Measurements from ENCODE around the gene MUCL1. TPM values are rescaled to one million over a fixed set of nuclear protein-coding genes. Genes with fewer than 3 reads are reported as not detected.

MUCL1 gene, protein sequence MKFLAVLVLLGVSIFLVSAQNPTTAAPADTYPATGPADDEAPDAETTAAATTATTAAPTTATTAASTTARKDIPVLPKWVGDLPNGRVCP
- total RNA-seq, result not detected
- long read RNA-seq, result 0 reads

DNA sequence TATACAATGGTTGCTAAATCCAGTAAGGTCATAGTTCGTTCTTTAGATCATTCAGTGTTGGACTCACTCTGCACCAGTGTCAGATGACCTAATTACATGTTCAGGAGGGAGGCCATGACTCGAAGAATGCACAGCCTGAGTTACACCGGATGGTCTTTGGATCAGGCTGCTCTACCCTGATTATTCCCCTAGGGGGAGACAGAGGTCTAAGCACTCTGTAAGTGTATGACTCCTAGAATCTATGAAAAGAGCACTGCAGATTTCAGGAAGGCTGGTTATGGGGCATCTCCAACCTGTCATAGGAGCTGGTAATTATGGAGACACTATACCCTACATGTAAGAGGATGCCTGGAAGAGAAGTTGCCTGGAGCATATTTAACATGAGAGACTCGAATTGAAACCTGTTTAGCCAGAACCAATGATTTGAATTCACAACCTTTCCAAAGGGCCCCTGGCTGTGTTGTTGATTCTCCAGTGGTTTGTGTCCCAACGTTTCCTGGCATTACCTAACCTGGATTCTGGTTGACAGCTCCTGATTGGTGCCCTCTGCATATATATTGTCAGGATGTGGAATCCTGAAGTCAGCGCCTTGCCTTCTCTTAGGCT, at the start of gene MUCL1:
Gene MUCL1 (plus strand): TSS at position 584 of the 606 bp plus-strand sequence. CDS start 67 bp downstream, outside the sequence.
- ATAC-seq (ENCODE audit: poor library complexity) (peak; percentile 69), DNase-seq (no peak)
- intact Hi-C loops (cut with DNase I), result loop anchor here (10.0 kb wide), 1 partner anchor 101 kb away; no protein-coding TSS in a partner anchor

GRCh38 chr12:54821676-54822075, 32.6 kb upstream of the MUCL1 start:
- DNase-seq (no peak), ATAC-seq (ENCODE audit: poor library complexity) (no peak)
- intact Hi-C loops (cut with DNase I), result no loop called here

GRCh38 chr12:54824402-54824801, 29.9 kb upstream of the MUCL1 start:
- ATAC-seq (ENCODE audit: poor library complexity), result no peak
- DNase-seq, result no peak
- intact Hi-C loops (cut with DNase I), result no loop called here

DNA sequence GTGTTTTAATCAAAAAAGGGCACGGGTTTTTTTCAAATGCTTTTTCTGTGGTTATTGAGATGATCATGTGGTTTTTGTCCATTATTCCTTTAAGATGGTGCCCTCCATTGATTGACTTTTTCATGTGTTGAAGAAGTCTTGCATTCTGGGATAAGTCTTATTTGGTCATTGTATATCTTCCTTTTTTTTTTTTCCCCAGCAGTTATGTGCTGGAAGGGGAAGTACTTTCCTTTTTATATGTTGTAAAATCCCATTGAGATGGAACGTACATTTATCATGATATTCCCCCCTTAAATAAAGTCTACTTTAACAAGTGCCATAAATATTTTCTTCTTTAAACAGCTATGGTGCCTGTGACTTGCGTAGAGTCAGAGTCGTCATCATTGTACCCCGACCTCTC, 24.8 kb upstream of the MUCL1 start:
- DNase-seq, result no peak
- ATAC-seq (ENCODE audit: poor library complexity), result no peak
- intact Hi-C loops (cut with DNase I), result no loop called here

DNA sequence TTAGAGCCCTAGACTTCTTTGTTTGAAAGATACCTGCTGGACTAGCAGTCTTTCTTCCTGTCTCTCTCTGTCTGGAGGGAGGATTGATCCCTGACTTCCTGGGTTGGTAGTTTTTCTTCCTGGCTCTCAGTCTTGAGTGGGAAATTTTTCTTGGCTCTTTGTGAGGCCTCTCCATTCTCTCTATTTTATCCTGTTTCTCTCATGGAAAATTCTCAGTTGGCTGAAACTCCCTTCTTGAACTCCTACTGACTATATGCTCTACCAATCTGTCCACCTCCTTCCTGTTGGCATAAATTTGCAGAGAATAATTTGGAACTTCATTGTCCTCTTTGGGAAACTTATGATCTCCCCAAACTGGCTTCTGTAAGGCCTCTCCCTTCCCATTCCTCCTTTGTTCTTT, 24.1 kb upstream of the MUCL1 start:
- ATAC-seq (ENCODE audit: poor library complexity) (no peak), DNase-seq (no peak)
- intact Hi-C loops (cut with DNase I), result no loop called here

- intact Hi-C loops (cut with DNase I), result no loop called here
- no peak for ATAC-seq (ENCODE audit: poor library complexity)
- DNase-seq, result no peak
Observed at GRCh38 chr12:54831631-54832030, 22.7 kb upstream of the MUCL1 start.

- ATAC-seq (ENCODE audit: poor library complexity), result no peak
- intact Hi-C loops (cut with DNase I), result no loop called here
Observed at GRCh38 chr12:54840244-54840865, 14.0 kb upstream of the MUCL1 start.

GRCh38 chr12:54857406-54857805, 3.1 kb downstream of the MUCL1 start:
- intact Hi-C loops (cut with DNase I), result loop anchor here (10.0 kb wide), 1 partner anchor 97 kb away; no protein-coding TSS in a partner anchor
- DNase-seq (no peak), ATAC-seq (ENCODE audit: poor library complexity) (no peak)

More at GRCh38 chr12:54840244-54840865, 14.0 kb upstream of the MUCL1 start:
- DNase-seq, result no peak

DNA sequence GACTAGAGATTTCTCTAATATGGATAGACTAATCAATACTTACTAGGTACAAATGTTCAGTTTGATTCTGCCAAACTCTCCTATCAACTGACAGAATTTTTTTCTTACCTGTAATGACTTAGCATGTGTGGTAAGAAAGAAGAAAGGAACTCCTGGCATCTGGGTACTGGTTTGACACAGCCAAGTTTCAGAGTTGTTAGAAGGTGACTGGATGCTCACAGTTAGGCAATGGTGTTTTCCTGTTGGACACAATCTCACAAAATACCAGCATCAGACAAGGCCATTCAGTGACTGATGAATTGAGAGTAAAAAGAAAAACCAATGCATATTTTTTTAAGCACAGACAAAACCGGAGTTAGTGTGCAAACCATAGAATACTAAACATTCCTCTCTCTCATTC, 4.2 kb downstream of the MUCL1 start:
- DNase-seq (no peak), ATAC-seq (ENCODE audit: poor library complexity) (no peak)

DNA sequence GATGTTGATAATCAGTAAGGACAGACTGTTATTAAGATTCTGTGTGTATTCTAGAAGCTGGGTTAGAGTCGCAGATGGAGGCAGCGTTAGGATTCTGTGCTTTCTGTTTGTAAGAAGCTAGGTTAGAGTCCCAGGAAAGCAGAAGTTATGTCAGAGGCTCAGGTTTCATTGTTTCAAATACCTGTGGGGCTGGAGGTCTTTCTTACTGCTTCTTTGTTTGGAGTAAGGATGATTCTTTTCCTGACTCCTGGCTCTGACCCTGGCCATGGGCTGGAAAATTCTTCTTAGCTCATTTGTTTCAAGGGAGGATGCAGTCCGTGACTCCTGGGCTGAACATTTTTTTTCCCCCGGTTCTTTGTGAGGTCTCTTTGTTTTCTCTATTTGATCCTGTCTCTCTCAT, 5.2 kb downstream of the MUCL1 start:
- no peak for ATAC-seq (ENCODE audit: poor library complexity)
- intact Hi-C loops (cut with DNase I), result loop anchor here (10.0 kb wide), 1 partner anchor 95 kb away; no protein-coding TSS in a partner anchor

More for the DNA sequence above, 4.2 kb downstream of the MUCL1 start:
- intact Hi-C loops (cut with DNase I), result loop anchor here (10.0 kb wide), 1 partner anchor 96 kb away; no protein-coding TSS in a partner anchor

GRCh38 chr12:54861927-54862326, 7.6 kb downstream of the MUCL1 start:
- ATAC-seq (ENCODE audit: poor library complexity) (no peak), DNase-seq (no peak)
- intact Hi-C loops (cut with DNase I), result no loop called here

More for the DNA sequence above, 5.2 kb downstream of the MUCL1 start:
- DNase-seq, result no peak

DNA sequence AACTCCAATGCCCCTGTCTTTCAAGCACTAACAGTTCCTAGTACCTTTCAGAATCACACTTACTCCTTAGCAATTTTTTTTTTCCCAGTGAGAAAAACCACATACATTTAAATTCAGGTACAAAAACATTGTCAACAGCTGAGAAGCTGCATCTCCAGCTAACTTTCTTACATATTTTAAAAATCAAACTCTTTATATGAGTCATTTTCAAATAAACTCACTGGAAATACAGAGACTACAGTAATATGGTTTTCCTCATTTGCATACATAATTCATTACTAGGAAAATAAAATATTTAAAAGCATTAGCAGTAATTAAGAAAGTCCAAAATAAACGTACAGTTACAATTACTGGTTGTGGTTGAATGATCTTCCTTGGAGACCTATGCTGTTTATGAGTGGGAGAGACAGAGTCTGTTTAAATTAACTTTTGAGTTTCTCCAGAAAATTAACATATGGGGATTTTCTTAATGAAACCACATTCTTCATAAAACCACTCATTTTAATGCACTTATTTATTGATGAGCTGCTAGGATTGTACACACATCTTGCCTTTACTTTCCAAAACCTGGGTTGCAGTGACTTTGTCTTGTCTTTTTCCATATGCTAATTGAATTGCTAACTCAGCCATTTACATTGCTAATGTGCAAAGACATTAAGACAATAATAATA, 9.8 kb downstream of the MUCL1 start:
- intact Hi-C loops (cut with DNase I), result no loop called here
- no peak for ATAC-seq (ENCODE audit: poor library complexity)
- no peak for DNase-seq

GRCh38 chr12:54865683-54866324, 11.5 kb downstream of the MUCL1 start:
- DNase-seq, result no peak
- ATAC-seq (ENCODE audit: poor library complexity), result no peak
- intact Hi-C loops (cut with DNase I), result no loop called here

GRCh38 chr12:54868690-54869089, 14.4 kb downstream of the MUCL1 start:
- ATAC-seq (ENCODE audit: poor library complexity) (no peak), DNase-seq (no peak)
- intact Hi-C loops (cut with DNase I), result no loop called here

DNA sequence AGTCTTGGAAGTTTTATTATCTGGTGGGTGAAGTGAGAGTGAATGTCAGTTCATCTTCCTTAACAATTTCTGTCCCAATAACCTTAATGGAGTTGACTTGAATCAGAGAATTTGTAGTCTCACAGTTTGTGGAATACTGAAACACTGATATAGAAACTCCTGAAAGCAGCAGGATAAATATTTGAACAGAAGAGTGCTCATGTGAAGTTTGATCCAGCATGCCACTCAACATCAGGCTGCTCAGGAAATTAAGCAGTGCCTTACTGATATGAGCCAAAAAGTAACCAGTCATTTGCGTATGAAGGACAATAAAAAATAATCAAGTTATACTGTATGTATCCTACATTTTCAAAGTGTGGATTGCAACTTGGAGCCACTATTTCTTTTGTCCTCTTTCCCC, 15.7 kb downstream of the MUCL1 start:
- ATAC-seq (ENCODE audit: poor library complexity) (no peak), DNase-seq (no peak)
- intact Hi-C loops (cut with DNase I), result no loop called here

- no peak for DNase-seq
- intact Hi-C loops (cut with DNase I), result no loop called here
- ATAC-seq (ENCODE audit: poor library complexity), result no peak
Observed at GRCh38 chr12:54870617-54871016, 16.3 kb downstream of the MUCL1 start.

- no peak for DNase-seq
- intact Hi-C loops (cut with DNase I), result no loop called here
- ATAC-seq (ENCODE audit: poor library complexity), result no peak
Observed at GRCh38 chr12:54879150-54879549, 24.8 kb downstream of the MUCL1 start.

GRCh38 chr12:54879579-54879978, 25.3 kb downstream of the MUCL1 start:
- ATAC-seq (ENCODE audit: poor library complexity), result no peak
- intact Hi-C loops (cut with DNase I), result no loop called here
- no peak for DNase-seq

DNA sequence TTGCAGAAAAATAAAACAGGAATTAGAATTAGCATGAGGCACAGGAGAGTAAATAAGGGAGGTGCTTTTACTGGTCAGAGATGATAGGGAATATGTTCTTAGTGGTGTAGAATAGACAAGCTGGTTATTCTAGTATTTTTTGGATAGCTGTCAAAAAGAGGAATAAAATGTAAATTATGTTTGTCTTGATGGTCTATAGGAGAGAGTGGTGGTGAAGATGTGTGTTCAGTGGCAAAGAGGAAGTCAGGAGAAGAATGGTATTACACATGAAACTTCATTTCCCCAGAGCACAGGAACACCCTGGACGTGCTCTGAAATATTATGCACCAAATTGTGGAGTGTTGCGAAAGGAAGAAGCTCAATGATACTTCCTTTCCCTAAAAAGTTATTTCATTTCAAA, 27.8 kb downstream of the MUCL1 start:
- ATAC-seq (ENCODE audit: poor library complexity) (peak; percentile 53), DNase-seq (no peak)
- intact Hi-C loops (cut with DNase I), result no loop called here

All from Right ventricle myocardium superior (tissue), 1 donor.